DMS53 (cell line): ENCODE results near the gene GLYR1.
"Not testable (repeated sequence)": the region's sequence is repeated elsewhere in the genome, so short reads cannot be mapped to it uniquely, and the experiment has no call there.

Experiments
- DNase-seq: peaks from one replicate; lab custom pipeline; 2025; lab: John Stamatoyannopoulos, UW

Gene GLYR1

DNA sequence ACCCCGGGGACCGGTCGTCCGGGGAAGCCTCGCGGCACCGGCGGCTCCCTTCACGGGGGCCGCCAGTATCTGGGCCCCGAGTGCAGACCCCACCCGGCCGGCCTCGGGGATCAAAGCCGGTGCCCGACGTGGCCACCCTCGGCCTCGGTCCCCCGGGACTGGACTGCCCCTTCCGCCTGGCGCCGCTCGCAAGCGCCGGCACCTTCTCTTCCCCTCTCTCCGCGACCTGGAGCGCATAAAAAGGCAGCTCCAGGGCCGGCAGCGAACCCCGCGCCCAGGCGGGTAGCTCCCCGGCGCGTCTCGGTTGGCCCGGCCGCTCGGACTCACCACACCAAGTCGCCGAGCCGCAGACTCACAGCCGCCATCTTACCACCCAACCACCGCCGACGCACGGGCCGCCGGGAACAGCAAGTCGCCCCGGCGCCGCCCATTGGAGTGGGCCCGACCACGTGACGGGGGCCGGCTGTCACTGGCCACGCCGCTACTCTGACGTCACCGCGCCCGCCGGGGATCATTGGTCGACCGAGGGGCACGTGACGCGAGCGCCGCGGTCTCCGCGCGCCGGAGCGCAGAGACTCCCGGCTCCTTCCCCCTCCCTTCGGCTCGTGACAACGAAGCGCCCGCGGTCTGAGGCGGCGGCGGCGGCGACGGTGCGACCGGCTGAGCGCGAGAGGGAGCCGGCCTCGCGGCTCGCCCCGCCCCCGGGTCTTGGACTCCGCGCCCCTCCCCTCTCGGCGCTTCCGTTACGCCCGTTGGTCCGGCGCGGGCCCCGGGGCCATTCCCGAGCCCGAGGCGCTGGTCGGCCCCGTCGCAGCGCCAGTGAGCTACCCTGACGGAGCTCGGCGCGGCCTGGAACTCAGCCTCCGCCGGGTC is at the start of gene GLYR1, which contains the start of gene UBN1:
Gene GLYR1, minus strand, starts transcription at position 388 of the 873 bp plus-strand sequence. Its CDS starts 23 bp downstream, at position 365.
Gene UBN1, plus strand, starts transcription at position 581 of the 873 bp plus-strand sequence. CDS start 5,437 bp downstream, outside the sequence.
- DNase-seq: peak; percentile 98

DNA sequence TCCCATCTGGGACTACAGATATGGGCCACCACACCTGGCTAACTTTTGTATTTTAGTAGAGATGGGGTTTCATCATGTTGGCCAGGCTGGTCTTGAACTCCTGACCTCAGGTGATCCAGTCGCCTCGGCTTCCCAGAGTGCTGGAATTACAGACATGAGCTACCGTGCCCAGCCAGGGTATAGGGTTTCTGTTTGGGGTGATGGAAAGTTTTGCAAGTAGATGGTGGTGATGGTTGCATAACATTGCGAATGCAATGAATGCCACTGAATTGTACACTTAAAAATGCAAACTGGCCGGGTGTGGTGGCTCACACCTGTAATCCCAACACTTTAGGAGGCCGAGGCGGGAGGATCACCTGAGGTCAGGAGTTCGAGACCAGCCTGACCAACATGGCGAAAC is 49.7 kb upstream of the GLYR1 start:
- not testable (repeated sequence) for DNase-seq

DNA sequence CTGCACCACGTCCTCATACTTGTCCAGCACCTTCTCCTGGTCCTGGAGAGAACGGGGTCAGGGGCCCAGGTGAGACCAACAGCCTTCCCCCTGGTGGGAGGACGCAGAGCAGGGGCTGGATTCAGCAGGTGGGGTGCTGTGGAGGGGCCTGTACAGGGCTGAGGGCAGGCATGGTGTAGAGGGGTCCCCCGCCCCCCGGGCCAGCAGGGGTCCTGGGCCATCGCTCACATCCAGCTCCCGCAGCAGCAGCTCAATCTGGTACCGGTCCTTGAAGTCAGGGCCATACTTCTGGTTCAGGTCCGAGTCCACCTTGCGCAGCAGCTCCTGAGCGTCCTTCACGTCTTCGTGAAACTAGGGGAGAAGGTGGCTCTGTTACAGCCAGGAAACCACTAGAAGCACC is 48.3 kb upstream of the GLYR1 start:
- no peak for DNase-seq

DNA sequence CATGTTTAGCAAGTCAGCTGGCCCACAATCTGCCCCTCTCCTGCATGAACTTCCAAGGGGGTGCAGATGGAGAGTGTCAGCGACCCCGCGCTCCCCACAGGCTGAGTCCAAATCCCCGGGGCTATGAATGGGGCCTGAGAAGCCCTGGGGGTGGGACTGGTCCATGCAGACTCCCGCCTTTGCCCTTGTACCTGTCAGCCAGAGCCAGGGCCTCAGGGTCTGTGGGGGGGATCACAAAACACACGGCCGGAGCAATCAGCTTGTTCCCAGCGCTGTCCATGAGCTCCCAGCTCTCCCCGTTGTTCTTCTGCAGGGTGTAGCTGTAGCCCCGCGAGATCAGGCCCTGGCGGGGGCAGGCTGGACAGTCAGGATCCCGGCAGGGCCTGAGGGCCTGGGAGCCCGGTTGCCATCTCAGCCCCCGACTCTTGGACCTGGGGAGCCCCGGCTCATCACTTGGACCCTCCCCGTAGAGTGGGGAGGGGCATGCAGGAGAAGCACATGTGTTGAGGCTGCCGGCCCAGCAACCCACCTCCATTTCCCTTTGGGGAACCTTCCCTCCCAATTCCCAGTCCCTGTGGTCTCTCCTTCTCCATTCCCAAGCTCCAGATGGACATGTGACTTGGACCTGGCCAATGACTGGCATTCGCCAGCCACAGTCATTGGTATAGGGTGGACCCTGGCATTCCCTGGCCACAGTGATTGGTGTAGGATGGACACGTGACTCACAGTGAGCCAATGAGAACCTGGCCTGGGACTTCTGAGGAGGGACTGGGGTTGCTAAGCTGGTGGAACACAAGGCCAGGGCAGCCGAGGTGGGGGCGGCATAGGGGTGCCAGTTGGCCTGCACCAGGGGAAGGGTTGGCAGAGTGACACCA is 47.4 kb upstream of the GLYR1 start:
- peak; percentile 24 for DNase-seq

DNA sequence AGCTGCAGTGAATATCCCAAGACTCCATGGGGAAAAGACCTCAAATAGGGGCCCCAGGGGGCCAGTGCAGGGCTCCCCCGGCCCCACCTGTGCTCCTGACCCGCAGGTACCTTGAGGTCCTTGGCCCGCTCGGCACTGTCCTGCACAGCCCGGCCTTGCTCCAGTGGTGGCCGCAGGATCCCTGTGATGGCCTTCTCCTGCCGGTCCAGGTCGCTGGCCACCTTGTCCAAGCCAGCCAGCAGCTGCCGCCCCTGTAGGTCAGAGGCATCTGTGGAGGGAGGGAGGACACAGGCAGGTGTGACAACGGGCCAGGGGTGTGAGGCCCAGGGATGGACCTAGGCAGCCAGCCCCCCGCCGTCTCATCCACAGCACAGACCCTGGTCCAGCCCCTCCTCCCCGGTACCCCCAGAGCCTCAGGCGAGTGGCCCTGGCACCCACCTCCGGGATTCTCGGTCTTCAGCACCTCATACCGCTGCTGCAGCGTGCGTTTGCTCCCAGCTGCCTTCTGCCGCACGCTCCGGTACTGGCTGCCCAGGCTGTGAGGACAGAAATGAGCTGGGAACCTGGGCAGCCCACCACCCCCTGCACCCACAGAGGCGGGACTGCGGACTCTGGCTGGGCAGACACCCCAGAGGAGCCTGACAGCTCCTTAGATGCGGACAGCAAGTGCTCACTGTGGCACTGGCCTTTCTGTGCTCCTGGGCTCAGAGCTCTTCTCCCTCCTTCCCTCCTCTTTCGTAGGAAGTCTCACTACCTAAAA is 46.2 kb upstream of the GLYR1 start:
- DNase-seq: no peak

DNA sequence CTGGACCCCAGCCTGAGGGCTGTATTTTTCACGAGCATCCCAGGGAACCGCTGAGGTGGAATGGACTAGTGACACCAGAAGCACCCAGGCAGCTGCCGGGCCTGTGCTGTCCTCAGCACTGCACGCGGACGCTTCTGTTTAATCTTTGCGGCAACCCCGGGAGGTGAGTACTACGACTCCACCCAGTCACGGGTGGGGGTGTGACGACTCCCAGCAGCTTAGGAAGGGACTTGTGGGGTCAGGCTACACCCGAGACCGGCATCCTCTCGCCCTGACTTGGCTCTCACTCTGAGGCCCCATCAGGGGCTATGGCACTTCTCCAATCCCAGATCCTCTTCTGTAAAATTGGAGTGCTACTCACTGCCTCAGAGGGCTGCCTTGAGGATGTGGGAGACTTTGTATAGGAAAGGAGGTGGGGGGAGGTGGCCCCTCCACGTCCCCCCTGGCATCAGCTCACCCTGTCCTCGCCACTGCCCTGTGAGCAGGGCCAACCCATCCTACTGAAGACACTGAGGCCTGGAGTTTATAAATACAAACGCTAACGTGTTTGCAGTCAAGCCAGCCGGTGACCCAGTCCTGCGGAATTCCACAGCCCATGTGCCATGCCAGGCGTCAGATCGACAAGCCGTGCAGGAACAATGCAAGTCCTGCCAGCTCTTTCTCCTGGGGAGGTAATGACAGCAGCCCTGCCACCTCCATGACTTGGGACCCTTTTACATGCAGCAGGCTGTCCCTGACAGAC is 45.4 kb upstream of the GLYR1 start:
- DNase-seq: no peak

DNA sequence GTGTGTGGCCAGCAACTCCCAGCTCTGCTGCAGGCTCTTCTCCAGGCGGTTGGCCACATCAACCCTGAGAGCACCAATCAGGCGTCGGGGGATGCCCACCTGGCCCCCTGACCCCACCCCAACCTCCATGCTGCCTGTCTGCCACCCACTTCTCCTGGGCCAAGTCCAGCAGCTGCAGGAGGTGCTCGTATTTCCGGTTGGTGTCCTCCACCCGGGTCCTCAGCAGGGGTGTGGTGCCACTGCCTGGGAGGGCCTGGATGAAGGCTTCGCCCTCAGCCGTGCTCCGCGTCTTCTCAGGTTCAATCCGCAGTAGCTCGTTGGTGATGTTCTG is 44.8 kb upstream of the GLYR1 start:
- DNase-seq: no peak

DNA sequence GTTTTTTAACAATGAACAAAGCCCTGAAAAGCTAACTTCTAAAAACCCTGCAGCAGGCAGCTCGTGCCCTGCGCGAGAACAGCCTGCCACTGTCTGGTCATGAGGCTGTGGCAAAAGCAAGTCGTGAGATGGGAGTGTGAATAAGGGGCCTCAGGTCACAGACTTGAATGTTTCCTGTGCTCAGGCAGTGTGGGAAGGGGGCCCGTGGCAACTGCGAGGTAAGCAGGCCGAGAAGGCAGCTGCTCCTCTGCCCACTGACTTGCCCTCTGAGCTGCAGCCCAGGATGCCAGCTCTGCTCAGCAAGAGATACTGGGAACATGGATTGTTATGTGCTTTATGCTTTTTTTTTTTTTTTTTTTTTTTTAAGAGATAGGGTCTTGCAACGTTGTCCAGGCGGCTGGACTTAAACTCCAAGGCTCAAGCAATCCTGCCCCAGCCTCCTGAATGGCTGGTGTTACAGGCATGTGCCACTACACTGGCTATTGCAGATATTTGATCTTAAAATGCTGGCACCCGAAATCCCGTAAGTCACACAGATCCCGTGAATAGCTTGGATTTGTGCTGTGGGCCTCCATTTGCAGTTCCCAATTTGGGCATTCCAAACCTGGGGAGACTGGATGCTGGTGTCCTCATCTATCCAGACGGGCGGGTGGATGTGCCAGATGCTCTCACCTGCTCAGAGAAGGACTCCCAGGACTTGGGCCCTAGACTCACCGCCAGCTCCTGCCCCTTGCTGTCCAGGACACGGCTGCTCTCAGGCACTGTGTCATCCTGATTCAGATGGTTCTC is 44.2 kb upstream of the GLYR1 start:
- DNase-seq: no peak

DNA sequence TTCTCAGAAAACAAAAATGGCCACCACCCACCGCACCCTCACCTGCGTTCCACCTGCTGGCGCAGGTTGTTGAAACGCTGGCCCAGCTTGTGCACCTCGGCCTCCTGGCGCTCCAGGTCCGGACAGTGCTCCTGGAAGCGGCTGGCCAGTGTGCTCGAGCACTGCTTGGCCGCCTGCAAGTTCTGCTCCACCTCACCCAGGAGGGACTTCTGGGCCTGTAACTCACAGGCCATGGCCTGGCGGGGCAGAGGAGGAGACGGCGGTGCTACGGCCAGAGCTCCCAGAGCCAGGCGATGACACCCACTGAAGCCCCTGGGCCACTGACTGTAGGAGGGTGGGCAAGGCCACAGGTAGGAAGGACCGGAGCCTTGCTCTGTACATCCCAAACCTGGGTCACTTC is 43.6 kb upstream of the GLYR1 start:
- no peak for DNase-seq

DNA sequence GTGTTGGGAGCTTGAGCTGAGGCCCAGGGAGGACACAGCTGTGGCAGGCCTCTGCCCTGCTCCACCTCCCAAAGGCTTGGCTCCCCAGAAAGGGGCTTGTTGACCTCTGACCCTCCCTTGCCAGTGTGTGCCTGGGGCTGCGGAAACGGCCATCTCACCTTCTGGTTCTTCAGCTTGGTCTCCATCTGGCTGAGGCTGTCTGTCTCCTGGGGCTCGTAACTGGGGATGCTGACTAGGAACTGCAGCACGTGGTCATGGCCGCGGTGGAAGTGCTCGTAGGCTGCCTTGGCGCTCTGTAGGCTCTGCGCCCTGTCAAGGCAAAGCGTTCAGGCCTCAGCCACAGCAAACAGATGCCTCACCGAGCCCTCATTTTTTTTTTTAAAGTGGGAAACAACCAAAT is 42.9 kb upstream of the GLYR1 start:
- DNase-seq: no peak

DNA sequence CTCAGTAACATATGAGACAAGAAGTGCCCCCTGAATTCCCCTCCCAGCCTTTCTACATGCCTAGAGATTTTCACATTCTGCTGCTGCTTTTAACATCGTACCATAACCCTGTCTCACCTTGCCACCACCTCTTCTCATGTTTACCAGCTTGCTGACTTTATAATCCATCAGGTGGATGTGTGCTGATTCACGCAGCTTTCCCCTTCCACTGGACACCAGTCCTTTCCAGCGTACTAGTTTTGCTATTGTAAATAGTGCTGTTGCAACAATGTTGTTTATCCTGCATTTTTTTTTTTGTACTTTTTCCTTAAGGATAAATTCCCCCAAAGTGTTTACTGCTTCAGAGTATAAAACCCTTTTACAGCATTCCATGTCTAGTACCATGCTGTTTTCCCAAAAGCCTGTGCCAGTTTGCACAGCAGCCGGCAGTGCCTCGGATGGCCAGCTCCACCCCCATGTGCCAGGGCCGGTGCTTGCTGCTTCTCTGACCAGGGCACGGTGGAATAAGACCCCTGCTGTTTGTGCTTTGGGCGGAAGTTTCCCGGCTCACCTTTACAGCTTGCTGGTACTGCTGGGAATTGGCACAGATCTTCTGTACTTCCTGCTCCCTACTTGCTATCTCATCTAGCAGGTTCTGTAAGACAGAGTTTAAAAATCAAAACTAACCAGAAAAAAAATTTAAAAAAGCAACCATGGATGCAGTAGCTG is 41.5 kb upstream of the GLYR1 start:
- DNase-seq: no peak

DNA sequence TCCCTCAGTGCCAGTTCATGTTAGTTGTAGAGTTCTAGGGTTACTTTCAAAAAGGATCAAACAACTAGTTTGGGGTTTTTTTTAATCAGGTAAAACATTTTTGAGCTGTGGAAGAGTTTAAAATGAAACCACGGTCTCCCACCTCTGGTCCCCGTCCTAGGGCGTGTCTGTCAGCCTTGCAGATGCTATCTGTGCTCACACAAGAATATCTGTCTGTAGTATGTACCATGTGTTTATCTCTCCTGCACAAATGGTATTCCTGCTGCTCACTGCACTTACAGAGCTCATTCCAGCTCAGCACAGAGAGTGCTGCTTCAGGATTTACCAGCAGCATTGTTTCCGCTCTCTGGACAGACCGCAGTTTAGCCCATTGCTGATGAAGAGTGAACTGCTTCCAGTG is 39.1 kb upstream of the GLYR1 start:
- DNase-seq: no peak

DNA sequence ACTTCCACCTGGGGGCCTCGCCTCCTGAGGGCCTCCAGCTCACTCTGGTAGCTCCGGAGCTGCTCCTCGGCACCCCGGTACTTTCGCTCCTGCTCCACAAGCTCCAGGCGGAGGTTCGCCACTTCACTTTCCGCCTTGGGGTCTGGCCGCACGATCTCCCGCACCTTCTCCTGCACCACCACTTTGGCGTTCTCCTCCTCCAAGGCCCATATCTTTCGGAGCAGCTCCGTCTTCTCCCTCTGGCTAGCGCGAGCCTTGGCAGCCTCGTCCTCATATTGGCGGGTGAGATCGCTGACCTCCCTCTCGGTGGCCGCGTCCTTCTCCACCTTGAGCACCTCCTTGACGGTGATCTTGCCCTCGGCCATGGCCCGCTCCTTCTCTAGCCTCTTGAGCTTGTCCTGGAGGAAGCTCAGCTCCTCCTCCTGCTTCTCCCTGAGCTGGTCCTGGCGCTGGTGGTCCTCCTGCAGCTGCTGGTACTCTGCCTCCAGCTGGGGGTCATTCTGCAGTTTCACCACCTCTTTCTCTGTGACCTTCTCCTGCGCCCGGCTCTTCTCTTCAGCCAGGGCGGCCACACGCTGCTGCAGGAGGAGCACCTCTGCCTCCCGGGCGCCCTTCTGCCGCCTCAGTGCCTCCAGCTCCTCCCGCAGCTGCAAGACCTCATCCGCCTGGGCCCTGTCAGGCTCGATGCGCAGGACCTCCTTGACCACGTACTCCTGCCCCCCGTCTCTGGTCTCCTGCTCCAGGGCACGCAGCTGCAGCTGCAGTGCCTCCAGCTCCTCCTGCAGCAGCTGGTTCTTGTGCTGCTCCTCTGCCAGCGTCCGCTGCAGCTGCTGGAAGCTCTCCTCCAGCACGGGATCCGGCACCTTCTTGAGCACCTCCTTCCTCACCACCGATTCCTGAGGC is 38.1 kb upstream of the GLYR1 start:
- DNase-seq: no peak

DNA sequence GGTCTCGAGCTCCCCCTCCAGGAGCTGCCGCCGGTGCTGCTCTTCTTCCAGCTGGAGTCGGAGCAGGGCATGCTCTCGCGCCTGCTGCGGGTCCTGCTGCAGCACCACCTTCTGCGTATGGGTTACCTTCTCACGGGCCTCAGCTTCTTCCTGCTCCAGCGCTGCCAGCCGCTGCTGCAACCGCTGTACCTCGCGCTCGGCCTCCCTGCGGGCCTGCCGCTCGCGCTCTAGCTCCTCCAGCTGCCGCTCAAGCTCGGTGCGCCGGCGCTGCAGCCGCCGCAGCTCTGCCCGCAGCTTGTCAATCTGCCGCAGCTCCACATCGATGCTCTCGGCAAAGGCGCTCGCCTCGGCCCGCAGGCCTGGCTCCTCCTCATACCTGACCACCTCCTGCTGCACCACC is 37.1 kb upstream of the GLYR1 start:
- no peak for DNase-seq

DNA sequence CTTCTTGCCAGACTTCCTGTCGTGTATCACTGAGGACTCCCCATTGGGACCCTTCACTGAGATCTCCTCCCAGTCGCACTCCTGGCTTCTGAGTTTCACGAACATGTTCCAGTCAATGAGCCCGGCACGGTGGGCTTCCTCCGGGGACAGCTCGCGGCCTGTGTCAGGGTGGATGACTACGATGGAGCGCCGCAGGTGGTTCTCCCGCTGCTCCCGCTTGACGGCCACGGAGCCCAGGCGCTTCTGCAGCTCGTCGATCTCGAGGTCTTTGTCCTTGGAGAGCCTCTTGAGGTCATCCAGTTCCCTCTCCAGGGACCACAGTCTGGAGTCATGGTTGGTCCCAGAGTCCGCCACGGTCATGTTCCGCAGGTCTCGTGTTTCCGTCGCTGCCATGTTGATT is 36.4 kb upstream of the GLYR1 start:
- no peak for DNase-seq

DNA sequence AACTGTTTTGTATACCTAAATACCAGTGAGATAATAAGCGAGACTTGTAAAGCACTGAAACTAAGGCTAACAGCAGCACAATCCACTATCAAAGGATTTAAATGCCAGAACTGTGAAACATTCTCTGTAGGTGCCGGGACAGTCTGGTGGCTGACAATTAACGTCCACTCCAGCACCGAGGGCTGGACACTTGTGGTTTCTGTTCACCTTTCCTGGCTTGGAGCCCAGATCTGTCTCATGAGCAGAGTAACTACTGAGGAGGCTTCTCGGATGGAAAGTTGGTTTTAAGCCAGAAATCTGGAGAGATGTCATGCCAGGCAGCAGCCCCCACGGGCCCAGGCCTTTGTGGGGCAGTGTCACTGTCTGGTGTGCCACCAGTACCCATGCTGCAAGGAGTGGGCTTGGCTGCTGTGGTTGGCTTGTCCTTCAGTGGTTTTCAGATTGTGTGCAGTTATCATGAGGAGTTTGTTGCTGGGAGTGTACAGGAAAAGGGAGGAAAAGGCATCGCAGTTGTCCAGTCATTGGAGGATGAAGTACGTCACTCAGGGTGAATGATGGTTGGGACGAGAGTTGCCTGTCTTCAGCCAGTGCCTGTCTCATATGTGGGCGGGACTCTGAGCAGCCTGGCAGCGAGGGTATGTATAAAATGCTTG is 35.7 kb upstream of the GLYR1 start:
- DNase-seq: peak; percentile 83

DNA sequence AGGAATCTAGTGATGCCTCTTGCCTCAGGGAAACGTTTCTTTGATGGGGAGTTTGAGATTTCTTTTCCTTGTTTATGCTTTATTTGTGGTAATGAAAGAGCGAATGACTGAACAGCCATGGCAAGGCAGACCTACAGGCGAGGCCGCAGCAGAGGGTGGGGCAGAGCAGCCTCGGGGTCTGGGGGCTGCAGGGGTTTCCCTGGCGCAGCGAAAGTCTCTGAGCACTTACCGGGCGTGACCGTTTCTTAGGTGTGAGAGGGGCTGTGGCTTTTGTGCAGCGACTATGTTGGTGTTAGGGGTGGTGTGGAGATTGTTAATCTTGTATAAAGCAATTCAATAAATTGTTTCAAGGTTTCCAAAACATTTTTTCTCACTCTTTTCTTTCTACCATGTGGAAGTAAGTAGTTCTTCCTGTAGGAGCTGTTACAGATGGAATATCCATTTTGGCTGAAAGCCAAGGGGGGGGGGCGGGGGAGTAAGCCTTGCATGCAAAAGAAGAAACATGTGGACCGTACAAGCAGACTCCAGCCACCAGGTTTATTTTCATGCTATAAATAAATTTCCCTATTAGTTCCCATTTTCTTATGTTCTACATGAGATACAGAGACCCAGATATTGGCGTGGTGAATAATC is 35.0 kb upstream of the GLYR1 start:
- DNase-seq: peak; percentile 57

DNA sequence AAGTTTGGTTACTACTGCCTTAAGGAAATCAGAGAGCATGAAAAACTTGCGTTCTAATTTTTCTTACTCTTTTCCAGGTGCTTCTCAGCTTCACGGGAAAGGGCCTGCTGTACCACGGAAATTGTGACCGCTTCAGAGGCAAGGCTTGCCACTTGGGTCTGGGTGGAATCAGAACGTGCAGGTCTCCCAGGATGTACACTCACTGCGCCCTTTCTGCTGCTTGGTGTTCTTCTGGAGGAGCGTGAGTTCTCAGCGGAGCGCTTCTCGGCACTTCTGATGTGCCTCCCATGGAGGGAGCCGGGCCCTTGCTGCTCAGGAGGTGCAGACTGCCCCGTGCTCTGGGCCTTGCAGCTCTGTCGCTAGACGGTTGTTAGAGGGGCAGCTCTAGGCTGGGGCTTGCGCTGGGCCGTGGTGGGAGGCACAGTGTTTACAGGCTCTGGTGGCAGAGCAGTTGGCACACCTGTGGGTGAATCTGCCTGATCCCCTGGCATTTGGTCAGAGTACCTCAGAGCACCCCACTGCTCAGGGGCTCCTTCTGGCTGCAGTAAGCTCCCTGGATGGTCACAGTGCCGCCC is 33.0 kb upstream of the GLYR1 start:
- DNase-seq: no peak
